Activated T-cell treated with anti-CD3 and anti-CD28 coated beads for 24 hours (primary cell): ENCODE measurements around the gene PTPRJ.
A peak's percentile ranks its signal among the peaks of the same experiment; 100 is the strongest.

ENCODE experiments used
- DNase-seq: peaks from one replicate; pipeline ENCODE4 v3.0.0-alpha.2; 2020; ENCODE audit warnings: low read depth

PTPRJ gene

GRCh38 chr11:47997063-47998053, 17.0 kb downstream of the PTPRJ start:
- DNase-seq: no peak

DNA sequence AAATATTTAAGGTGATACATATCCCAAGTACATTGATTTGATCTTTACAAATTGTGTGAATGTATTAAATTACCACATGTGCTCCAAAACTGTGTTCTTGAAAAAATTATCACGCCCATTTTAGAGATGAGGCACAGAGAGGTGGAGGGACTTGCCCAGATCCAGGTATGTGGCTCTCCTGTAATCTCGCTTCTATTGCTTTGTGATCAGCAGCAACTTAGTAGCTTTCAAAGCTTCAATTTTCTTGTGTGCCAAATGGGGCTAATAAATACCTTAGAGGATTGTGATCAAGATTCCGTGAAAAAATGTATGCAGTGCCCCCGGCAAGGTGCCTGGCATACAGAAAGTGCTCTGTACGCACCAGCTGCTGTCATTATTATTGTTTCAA, 18.0 kb downstream of the PTPRJ start:
- no peak for DNase-seq

GRCh38 chr11:47998733-47999359, 18.5 kb downstream of the PTPRJ start:
- no peak for DNase-seq

DNA sequence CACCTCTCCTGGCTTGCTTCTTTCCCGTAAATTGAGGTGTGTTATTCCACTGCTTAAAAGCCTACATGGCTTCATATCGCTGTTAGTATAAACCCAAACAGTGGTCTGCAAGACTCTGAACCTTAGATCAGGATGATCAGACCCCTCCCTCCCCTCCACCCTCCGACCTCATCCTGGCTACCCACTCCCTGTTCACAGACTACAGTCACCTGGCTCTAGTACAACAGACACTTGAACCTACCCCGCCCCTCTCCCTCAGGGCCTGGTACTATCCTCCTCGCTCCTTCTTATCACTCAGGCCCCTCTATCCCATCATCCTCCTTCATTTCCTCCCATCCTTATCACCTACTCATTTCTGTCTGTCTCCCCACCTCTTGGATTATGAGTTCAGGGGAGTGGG, 20.1 kb downstream of the PTPRJ start:
- DNase-seq: no peak

DNA sequence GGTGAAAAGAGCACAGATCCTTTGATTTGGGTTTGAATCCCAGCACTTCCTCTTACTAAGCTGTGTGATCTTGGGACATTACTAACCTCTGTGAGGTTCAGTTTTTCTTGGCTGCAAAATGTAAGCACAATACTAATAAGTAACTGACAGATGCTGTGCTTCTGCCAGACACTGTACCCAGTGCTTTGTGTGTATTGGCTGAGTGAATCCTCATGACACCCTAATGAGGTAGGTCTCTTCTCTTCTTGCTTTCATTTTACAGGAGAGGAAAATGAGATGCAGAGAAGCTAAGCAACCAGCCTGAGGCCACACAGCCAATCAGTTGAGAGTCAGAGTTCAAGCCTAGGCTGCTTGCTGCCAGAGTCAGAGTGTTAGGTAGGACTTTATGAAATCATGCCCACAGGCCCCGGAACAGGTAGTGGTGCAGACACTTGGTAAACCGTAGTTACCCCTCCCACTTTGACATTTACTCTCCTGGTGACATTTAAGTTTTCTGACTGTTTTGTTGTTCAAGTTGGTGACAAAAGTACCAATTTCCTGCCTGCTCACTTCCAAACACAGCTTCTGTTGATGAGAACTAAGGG, 21.2 kb downstream of the PTPRJ start:
- peak; percentile 70 for DNase-seq

GRCh38 chr11:48002561-48002960, 22.2 kb downstream of the PTPRJ start:
- no peak for DNase-seq

DNA sequence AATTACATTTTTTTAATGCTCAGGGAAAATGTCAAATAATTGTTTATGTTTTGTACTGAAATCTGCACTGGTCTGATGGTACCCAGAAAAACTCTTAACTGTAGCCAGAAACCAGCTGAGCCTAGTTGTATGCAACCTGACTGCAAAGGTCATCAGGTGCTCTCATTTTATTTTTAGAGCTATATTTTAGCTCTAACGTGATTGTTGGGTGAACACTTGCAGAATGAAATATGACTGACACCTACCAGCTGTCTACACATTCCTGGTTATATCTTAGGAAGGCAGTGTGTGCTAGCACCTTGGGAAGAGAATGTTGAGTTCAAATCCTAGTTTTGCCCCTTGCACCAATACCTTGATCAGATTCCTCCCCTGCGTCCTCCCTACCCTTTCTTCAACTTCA, 23.6 kb downstream of the PTPRJ start:
- DNase-seq: no peak

- no peak for DNase-seq
Observed at GRCh38 chr11:48004456-48004855, 24.1 kb downstream of the PTPRJ start.

- no peak for DNase-seq
Observed at GRCh38 chr11:48005136-48005535, 24.8 kb downstream of the PTPRJ start.

DNA sequence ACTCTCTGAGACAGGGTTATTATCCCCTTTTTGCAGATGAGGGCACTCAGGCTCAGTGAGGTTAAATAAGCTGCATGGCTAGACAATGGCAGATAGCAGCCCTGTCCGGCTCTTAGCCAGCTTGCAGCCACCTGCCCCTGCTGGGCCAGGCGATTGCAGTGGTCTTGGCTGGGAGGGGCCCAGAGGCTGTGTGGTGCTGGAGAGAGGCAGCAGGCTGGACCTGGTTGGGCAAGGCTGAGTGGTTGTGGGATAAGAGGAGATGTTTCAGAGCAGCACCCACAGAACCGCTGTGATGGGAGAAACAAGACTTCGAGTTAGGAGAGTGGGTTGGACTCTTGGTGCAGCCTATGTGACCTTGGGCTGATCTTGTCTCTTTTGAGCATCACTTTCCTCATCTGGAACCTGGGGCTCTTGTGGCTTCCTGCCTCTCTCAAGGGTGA, 25.5 kb downstream of the PTPRJ start:
- DNase-seq: no peak

GRCh38 chr11:48006301-48006992, 26.1 kb downstream of the PTPRJ start:
- peak; percentile 54 for DNase-seq

DNA sequence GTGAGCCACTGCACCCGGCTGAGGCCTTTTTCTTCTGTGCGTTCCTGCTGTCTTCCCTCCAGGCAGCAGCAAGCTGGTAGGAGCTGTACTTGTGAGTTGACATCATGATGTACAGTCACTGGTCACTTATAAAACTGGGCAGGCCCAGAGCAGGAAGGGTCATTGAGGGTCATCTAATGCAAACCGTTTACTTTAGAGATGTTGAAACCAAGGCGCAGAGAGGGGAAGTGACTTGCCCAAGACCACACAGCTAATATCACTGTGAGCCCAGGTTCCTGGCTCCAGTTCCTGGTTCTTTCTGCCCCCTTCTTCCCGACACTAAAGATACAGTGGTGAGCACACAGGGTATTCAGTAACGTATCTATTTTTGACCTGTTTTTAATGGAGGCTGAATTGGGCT, 27.3 kb downstream of the PTPRJ start:
- no peak for DNase-seq

DNA sequence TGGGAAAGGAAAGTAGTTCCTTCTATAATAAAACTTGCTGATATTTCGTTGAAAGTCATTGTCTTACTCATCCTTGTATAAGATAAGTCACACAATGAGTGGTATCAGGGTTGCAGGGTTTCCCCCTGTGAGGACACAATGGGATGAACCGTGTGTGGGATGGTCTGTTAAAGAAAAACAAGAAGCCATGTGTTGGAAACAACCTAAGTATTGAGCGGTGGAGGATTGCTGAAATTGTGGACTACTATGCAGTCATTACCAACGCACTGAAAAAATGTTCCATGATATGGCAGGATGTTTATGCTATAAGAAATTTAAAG, 28.6 kb downstream of the PTPRJ start:
- peak; percentile 69 for DNase-seq

GRCh38 chr11:48011102-48011797, 30.9 kb downstream of the PTPRJ start:
- DNase-seq: no peak

DNA sequence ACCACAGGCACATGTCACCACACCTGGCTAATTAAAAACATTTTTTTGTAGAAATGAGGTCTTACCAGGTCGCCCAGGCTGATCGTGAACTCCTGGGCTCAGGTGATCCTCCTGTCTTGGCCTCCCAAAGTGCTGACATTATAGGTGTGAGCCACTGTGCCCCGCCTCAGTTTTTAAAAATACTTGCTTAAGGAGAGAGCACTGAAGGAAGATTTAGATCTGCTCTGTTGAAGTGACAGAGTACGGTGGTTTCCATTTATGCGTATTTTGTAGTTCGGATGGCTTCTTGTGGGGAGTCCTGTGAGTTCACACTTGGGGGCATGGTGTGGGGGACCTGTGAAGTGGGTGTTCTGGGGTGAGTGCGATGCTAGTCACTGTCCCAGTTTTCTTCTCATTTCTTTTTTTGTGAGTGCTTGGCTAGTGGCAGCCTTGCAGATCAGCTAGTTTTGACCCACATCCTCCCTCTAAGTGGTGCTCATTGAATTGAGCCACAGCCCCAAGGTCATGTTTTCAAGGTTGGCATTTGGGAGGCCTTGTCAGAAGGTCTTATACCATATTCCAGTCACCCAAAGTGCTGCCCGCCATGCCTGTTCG, 31.5 kb downstream of the PTPRJ start:
- no peak for DNase-seq

DNA sequence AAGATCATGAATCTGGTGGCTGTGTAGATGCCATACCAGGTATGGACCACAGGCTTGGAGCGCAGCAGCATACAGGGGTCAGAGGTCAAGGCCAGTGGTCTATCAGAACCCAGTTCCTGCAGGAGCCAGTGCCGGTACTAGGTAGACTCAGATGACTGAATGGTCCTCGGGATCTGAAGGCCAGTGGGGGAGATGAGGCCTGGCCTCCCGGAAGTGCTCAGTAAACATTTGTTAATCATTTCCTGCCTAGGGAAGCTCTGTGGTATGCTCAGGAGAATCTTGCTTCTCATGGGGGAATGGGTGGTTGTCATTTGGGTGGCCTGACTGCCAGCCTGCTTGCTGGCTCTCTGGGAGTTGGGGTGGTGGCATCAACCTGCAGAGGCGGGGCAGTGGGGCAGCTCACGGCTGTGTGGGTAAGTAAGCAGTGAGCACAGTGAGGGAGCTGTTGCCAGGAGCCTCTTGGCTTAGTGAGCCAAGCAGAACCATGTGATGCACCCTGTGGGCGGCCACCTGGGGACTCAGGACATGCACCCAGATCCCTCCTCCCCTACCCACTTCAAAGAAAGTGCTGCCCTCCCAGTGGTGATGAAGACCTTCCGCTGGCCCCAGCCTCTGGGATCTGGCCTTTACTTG, 33.0 kb downstream of the PTPRJ start:
- no peak for DNase-seq

DNA sequence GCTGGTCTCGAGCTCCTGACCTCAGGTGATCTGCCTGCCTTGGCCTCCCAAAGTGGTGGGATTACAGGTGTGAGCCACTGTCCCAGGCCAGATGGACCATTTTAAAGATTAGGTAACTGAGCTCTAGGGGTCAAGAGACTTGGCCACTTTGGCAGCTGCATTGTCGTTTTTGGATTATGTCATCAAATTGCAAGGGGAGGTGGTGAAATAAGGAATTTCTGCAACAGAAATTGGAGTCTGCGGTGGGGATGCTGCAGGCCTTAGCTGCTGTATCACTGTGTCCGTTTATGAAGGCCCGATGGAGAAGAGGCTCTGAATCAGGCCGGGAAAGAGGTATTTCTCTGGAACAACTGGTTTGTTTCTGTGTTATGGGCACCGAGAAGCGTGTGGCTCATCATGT, 34.6 kb downstream of the PTPRJ start:
- no peak for DNase-seq

DNA sequence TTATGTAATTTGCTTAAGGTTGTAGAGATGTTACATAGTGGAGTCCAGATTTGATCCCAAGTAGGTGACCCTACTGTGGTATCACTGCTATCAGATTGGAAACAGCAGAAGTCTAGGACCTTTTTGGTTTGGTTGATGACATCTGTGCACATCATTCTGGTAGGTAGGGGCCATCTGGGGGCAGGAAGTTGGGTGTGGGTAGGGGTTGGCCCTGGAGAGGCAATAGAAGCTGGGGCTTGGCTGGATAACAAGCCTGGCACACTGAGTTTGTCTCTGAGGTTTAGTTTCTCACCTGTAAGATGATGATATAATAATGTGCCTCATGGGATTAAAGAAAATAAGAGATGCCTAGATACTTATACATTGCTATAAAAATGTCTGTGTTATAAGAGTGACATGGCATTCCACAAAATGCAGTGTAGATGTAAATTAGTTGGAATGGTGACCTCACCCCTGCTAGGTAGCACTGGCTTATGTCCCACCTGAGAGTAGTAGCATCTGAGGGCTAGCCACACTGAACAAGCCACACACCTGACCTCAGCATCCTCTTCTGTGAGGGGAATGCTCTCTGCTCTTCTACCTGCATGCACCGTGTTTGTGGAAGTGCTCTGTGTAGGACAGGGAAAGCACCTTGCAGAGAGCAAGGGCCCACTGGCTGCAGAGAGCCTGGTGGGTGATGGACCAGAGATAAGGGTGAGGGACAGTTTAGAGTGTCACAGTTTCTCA, 36.9 kb downstream of the PTPRJ start:
- DNase-seq: no peak

GRCh38 chr11:48017831-48018527, 37.6 kb downstream of the PTPRJ start:
- no peak for DNase-seq
